Measurements from ENCODE around the gene RFT1. TPM values are rescaled to one million over a fixed set of nuclear protein-coding genes. Genes with fewer than 3 reads are reported as not detected.

RFT1 gene
- total and polyA plus RNA-seq, 2 of the 13 experiments (the other 11 are each of a cell fraction or from before 2014, with no cell fraction given), result 23.2 to 37.0 TPM

GRCh38 chr3:53169045-53169831, 39.0 kb upstream of the RFT1 start (continued):
- peak; percentile 88 for TF ChIP-seq FOXA3 (CRISPR knock-in tag; IDR thresholded peaks at IDR 0.05)
- TF ChIP-seq TERF1 (CRISPR knock-in tag; IDR thresholded peaks at IDR 0.05), result no peak
- TF ChIP-seq MBD4 (IDR thresholded peaks at IDR 0.05; ENCODE audit: borderline replicate concordance, low read length), result no peak
- TF ChIP-seq CREBL2 (CRISPR knock-in tag; IDR thresholded peaks at IDR 0.05; ENCODE audit: borderline replicate concordance), result peak; percentile 45; the same call in 1 of the 2 replicates
- no peak for TF ChIP-seq SP1 (IDR thresholded peaks at IDR 0.05)
- TF ChIP-seq SP1 (CRISPR knock-in tag; IDR thresholded peaks at IDR 0.05), result no peak
- TF ChIP-seq PHF21A (CRISPR knock-in tag; IDR thresholded peaks at IDR 0.05), result peak; percentile 37; the same call in 1 of the 2 replicates
- no peak; the same call in 1 of the 2 replicates for TF ChIP-seq ZMYM4 (CRISPR knock-in tag; IDR thresholded peaks at IDR 0.05)
- TF ChIP-seq NR2F2 (IDR thresholded peaks at IDR 0.05; ENCODE audit: borderline replicate concordance, low read depth), result 0 out of 2 replicates have a peak, but pooled peaks have one; percentile 20
- no peak for TF ChIP-seq NFYB (CRISPR knock-in tag; IDR thresholded peaks at IDR 0.05)
- TF ChIP-seq ZNF550 (CRISPR knock-in tag; IDR thresholded peaks at IDR 0.05; ENCODE audit: borderline replicate concordance), result no peak
- no peak for TF ChIP-seq ZFP36L2 (CRISPR knock-in tag; IDR thresholded peaks at IDR 0.05)
- no peak for TF ChIP-seq KAT2B (IDR thresholded peaks at IDR 0.05; ENCODE audit: borderline replicate concordance, low read depth, low read length)
- TF ChIP-seq MTF2 (CRISPR knock-in tag; IDR thresholded peaks at IDR 0.05; ENCODE audit: borderline replicate concordance), result no peak
- no peak for TF ChIP-seq PREB (CRISPR knock-in tag; IDR thresholded peaks at IDR 0.05)
- TF ChIP-seq PAWR (CRISPR knock-in tag; IDR thresholded peaks at IDR 0.05; ENCODE audit: borderline replicate concordance), result no peak
- TF ChIP-seq ZNF720 (CRISPR knock-in tag; IDR thresholded peaks at IDR 0.05), result no peak
- TF ChIP-seq ZNF772 (CRISPR knock-in tag; IDR thresholded peaks at IDR 0.05), result 0 out of 2 replicates have a peak, but pooled peaks have one; percentile 27
- TF ChIP-seq MAF1 (CRISPR knock-in tag; IDR thresholded peaks at IDR 0.05; ENCODE audit: borderline replicate concordance), result no peak
- TF ChIP-seq KLF13 (CRISPR knock-in tag; IDR thresholded peaks at IDR 0.05), result no peak
- no peak for TF ChIP-seq SNAPC5 (CRISPR knock-in tag; IDR thresholded peaks at IDR 0.05; ENCODE audit: borderline replicate concordance)
- TF ChIP-seq ZNF512B (CRISPR knock-in tag; IDR thresholded peaks at IDR 0.05; ENCODE audit: borderline replicate concordance), result peak; percentile 67; the same call in 1 of the 2 replicates
- TF ChIP-seq RNF219 (CRISPR knock-in tag; IDR thresholded peaks at IDR 0.05), result no peak
